Vagina (tissue), 2 donors: ENCODE results near the gene IGF2BP3.

ENCODE experiments used
- POLR2A ChIP-seq, 2 donors: fragments of 450-650 bp; IDR thresholded peaks; one replicate each; pipeline ENCODE4 v1.6.1; 2017; ENCODE audit warnings: antibody characterized with exemption in 2 of 2, mild to moderate bottlenecking in 2 of 2, moderate library complexity in 2 of 2
- TF ChIP-seq, protein P1 (sequence below), 3 experiments: fragments of 450-650 bp in 2 of 3; fragments of 200-600 bp in 1 of 3; sonication (generic) in 1 of 3; IDR thresholded peaks; one replicate each; pipeline ENCODE4 v1.5.1; 2017 to 2019; ENCODE audit warnings: antibody characterized with exemption in 3 of 3, mild to moderate bottlenecking in 2 of 3, moderate library complexity in 2 of 3

GRCh38 chr7:23397241-23397640 lies 73.0 kb downstream of the IGF2BP3 start:
- TF ChIP-seq, protein P1, sequence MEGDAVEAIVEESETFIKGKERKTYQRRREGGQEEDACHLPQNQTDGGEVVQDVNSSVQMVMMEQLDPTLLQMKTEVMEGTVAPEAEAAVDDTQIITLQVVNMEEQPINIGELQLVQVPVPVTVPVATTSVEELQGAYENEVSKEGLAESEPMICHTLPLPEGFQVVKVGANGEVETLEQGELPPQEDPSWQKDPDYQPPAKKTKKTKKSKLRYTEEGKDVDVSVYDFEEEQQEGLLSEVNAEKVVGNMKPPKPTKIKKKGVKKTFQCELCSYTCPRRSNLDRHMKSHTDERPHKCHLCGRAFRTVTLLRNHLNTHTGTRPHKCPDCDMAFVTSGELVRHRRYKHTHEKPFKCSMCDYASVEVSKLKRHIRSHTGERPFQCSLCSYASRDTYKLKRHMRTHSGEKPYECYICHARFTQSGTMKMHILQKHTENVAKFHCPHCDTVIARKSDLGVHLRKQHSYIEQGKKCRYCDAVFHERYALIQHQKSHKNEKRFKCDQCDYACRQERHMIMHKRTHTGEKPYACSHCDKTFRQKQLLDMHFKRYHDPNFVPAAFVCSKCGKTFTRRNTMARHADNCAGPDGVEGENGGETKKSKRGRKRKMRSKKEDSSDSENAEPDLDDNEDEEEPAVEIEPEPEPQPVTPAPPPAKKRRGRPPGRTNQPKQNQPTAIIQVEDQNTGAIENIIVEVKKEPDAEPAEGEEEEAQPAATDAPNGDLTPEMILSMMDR (IDR thresholded peaks at IDR 0.05) = no peak
- no peak for TF ChIP-seq POLR2A (IDR thresholded peaks at IDR 0.05)
